Duodenal mucosa (tissue), 2 donors: ENCODE measurements around the gene TRIM71.

ENCODE experiments used
- H3K27ac ChIP-seq: one replicate; pipeline ENCODE4 v1.7.0; 2013; ENCODE audit warnings: low read depth, low read length
- H3K27me3 ChIP-seq, 2 donors: one replicate each; pipeline ENCODE4 v1.7.0; 2013; ENCODE audit warnings: low read length in 2 of 2, control low read depth in 1 of 2; ENCODE audit not compliant: insufficient read depth in 2 of 2, control insufficient read depth in 1 of 2
- H3K36me3 ChIP-seq, 2 donors: one replicate each; pipeline ENCODE4 v1.7.0; 2013; ENCODE audit warnings: low read length in 2 of 2, control low read depth in 1 of 2; ENCODE audit not compliant: insufficient read depth in 2 of 2, control insufficient read depth in 1 of 2
- H3K4me1 ChIP-seq, 2 donors: one replicate each; pipeline ENCODE4 v1.7.0; 2013; ENCODE audit warnings: low read length in 2 of 2, control low read depth in 1 of 2; ENCODE audit not compliant: insufficient read depth in 2 of 2, control insufficient read depth in 1 of 2
- H3K4me3 ChIP-seq, 2 donors: one replicate each; pipeline ENCODE4 v1.7.0; 2013; ENCODE audit warnings: low read length in 2 of 2, low read depth in 1 of 2
- H3K9ac ChIP-seq, 2 donors: one replicate each; pipeline ENCODE4 v1.7.0; 2013; ENCODE audit warnings: low read length in 2 of 2, low read depth in 1 of 2
- H3K9me3 ChIP-seq, 2 donors: one replicate each; pipeline ENCODE4 v1.7.0; 2013; ENCODE audit warnings: low read length in 2 of 2, control low read depth in 1 of 2; ENCODE audit not compliant: control insufficient read depth in 1 of 2

Gene TRIM71

DNA sequence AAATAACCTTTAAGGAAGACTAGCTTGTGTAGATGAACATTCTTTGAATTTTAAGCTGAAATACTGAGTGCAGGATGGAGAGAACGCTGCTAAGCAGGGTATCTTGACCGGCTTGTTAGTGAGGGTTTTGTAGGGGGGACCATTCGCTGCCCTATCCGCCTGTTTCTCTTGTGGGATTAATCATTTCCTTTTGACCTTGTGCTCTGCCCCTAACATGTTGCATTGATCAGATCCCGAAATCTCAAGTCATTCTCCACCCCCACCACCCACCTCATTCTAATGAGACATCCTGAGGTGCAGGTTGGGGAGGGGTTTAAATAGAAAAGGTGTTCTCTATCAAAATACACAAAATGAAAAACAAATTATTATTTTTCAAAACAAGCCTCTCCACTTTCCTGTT lies 32.8 kb downstream of the TRIM71 start:
- H3K4me1 ChIP-seq = no peaks in the 10 kb centered on the region
- no peak overlapping the region for H3K4me3 ChIP-seq
- no peaks in the 10 kb centered on the region for H3K27me3 ChIP-seq
- H3K27ac ChIP-seq = no peak overlapping the region
- no peaks in the 10 kb centered on the region for H3K36me3 ChIP-seq
- no peaks in the 10 kb centered on the region for H3K9me3 ChIP-seq
- H3K9ac ChIP-seq = no peak overlapping the region

DNA sequence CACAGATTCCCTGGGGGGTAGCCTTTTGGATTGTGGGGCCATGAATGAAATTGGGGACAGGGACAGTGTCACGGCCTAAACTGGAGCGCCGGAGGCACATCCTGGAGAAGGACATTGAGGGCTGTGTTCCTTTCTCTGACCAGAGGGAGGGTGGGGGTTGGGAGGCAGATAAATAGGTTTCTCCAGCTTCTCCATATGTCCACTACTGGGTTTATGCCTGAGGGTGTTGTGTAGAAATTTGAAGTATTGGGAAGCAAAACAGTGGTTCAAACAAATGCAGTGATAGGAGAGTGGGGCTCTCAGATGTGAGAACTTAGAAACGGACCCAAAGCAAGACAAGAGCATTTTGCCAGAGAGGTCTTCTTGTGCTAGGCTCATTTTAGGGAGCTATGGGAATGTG lies 34.3 kb downstream of the TRIM71 start:
- H3K36me3 ChIP-seq = no peaks in the 10 kb centered on the region
- no peak overlapping the region for H3K27ac ChIP-seq
- H3K4me1 ChIP-seq = peaks cover 0 to 8% of the 10 kb centered on the region in 2 donors

DNA sequence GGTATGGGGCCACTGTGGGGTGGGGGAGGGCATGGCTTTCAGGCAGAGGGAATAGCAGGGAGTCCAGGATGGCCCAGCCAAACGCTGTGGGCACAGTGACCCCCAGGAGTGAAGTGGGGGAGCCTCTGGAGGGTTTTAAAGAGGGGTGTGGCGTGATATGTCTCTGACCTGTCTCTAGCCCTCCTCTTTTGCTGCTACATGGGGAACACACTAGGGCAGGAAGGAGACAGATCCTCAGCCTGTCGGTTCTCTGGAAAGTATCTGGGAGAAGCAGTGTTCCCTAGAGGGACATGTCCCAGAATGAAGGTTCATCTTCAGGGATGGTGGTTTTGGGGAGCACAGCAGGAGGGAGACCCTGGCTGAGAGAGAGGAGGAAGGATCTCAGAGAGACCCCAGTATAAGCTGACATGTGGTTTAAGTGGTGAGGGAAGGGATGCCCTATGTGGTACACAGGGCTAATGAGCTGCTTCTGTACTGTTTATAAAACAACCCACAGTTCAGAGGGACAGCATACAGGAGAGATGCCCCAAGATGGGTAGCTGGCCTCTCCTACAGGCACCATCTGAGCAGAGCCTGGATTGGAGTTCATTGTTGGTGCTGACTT lies 37.7 kb downstream of the TRIM71 start:
- no peak overlapping the region for H3K4me3 ChIP-seq
- no peak overlapping the region for H3K9ac ChIP-seq
- no peaks in the 10 kb centered on the region for H3K9me3 ChIP-seq
- H3K27me3 ChIP-seq = no peaks in the 10 kb centered on the region
- H3K27ac ChIP-seq = no peak overlapping the region
- no peaks in the 10 kb centered on the region for H3K36me3 ChIP-seq
- H3K4me1 ChIP-seq = peaks cover 0 to 8% of the 10 kb centered on the region in 2 donors

More for the DNA sequence above, 34.3 kb downstream of the TRIM71 start:
- no peaks in the 10 kb centered on the region for H3K9me3 ChIP-seq
- H3K4me3 ChIP-seq = no peak overlapping the region
- H3K9ac ChIP-seq = no peak overlapping the region
- H3K27me3 ChIP-seq = no peaks in the 10 kb centered on the region

- no peak overlapping the region for H3K27ac ChIP-seq
Observed at GRCh38 chr3:32856355-32856889, 38.6 kb downstream of the TRIM71 start.

GRCh38 chr3:32856901-32857507 lies 39.2 kb downstream of the TRIM71 start:
- Histone ChIP-seq H3K36me3 (no peaks in the 10 kb centered on the region), H3K9ac (no peak overlapping the region), H3K9me3 (no peaks in the 10 kb centered on the region), H3K27ac (no peak overlapping the region), H3K4me3 (no peak overlapping the region), H3K27me3 (no peaks in the 10 kb centered on the region), H3K4me1 (peaks cover 0 to 8% of the 10 kb centered on the region in 2 donors)

More at GRCh38 chr3:32856355-32856889, 38.6 kb downstream of the TRIM71 start:
- no peaks in the 10 kb centered on the region for H3K27me3 ChIP-seq
- H3K4me3 ChIP-seq = no peak overlapping the region
- no peak overlapping the region for H3K9ac ChIP-seq
- H3K36me3 ChIP-seq = no peaks in the 10 kb centered on the region
- H3K9me3 ChIP-seq = no peaks in the 10 kb centered on the region
- H3K4me1 ChIP-seq = peaks cover 0 to 8% of the 10 kb centered on the region in 2 donors

DNA sequence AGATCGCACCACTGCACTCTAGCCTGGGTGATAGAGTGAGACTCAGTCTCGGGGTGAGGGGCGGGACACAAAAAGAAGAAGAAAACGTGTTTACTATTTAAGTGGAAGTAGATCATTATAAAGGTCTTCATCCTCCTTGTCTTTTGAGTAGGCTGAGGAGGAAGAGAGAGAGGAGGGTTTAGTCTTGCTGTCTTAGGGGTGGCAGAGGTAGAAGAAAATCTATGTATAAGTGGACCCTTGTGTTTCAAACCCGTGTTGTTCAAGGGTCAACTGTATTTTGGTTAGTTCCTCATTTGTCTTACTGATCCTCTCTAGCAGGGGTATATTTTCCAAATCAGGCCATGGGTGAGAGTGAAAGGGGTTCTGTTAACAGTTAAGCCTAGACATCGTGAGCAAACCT lies 40.1 kb downstream of the TRIM71 start:
- no peaks in the 10 kb centered on the region for H3K9me3 ChIP-seq
- no peak overlapping the region for H3K9ac ChIP-seq
- no peaks in the 10 kb centered on the region for H3K27me3 ChIP-seq
- H3K4me1 ChIP-seq = peaks cover 0 to 8% of the 10 kb centered on the region in 2 donors
- H3K36me3 ChIP-seq = no peaks in the 10 kb centered on the region
- no peak overlapping the region for H3K4me3 ChIP-seq
- no peak overlapping the region for H3K27ac ChIP-seq

DNA sequence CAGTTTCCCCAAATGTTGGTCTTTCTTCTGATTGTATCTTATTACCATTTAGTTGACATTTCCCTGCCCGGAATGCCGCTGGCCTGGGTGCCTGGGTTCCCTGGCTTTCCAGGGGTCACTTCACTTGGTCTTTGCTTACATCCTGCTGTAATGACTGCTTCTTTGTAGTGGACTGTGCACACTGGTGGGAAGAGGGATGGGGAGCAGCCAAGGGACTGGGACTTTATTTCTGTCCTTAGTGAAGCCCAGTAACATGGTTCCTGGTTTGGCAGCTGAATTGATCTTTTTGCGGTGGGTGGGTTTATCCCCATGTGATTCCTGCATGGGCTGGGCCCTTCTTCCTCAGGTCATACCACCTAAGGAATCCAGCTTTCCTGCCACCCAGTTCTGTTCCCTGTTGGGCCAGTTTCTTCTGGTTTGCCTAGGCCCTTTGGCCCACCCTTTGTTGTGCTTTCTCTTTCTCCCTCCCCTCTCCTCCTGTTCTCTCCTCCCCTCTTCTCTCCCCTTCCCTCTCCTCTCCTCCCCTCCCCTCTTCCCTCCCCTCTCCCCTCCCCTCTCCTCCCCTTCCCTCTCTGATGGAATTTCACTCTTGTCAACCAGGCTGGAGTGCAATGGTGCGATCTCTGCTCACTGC lies 41.9 kb downstream of the TRIM71 start:
- H3K27ac ChIP-seq = no peak overlapping the region
- no peak overlapping the region for H3K4me3 ChIP-seq
- H3K4me1 ChIP-seq = peaks cover 0 to 8% of the 10 kb centered on the region in 2 donors
- H3K27me3 ChIP-seq = no peaks in the 10 kb centered on the region
- no peaks in the 10 kb centered on the region for H3K36me3 ChIP-seq
- no peak overlapping the region for H3K9ac ChIP-seq
- H3K9me3 ChIP-seq = no peaks in the 10 kb centered on the region

DNA sequence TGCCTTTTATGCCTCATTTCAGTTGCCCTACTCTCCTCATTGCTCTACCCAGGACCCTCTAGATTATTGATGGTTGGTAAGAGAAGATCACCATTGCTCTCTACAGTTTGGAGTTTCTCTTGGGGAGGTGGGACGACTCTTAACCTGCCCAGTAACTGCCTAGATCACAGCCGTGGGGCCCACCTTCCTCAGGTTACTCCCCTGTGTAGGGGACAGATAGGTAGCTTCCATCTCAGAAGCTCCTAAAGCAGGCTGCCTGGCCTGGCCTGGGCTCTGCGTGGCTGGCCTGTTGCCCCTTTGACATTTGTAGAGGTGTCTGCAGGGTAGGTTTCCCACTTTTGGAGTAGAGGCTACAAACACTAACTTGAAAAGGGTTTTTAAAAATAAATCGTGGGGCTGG lies 42.7 kb downstream of the TRIM71 start:
- H3K4me1 ChIP-seq = peaks cover 0 to 8% of the 10 kb centered on the region in 2 donors
- no peak overlapping the region for H3K27ac ChIP-seq
- H3K36me3 ChIP-seq = no peaks in the 10 kb centered on the region
- H3K9ac ChIP-seq = no peak overlapping the region
- no peak overlapping the region for H3K4me3 ChIP-seq
- no peaks in the 10 kb centered on the region for H3K9me3 ChIP-seq
- no peaks in the 10 kb centered on the region for H3K27me3 ChIP-seq

- no peak overlapping the region for H3K4me3 ChIP-seq
- no peaks in the 10 kb centered on the region for H3K27me3 ChIP-seq
- H3K27ac ChIP-seq = no peak overlapping the region
- H3K9ac ChIP-seq = no peak overlapping the region
- H3K36me3 ChIP-seq = no peaks in the 10 kb centered on the region
- peaks cover 0 to 3% of the 10 kb centered on the region in 2 donors for H3K4me1 ChIP-seq
- no peaks in the 10 kb centered on the region for H3K9me3 ChIP-seq
Observed at GRCh38 chr3:32861681-32862080, 43.9 kb downstream of the TRIM71 start.

- Histone ChIP-seq H3K36me3 (no peaks in the 10 kb centered on the region), H3K27me3 (no peaks in the 10 kb centered on the region), H3K4me1 (no peaks in the 10 kb centered on the region), H3K9me3 (no peaks in the 10 kb centered on the region), H3K9ac (no peak overlapping the region), H3K4me3 (no peak overlapping the region), H3K27ac (no peak overlapping the region)
Observed at GRCh38 chr3:32862247-32862935, 44.6 kb downstream of the TRIM71 start.
